ENCODE measurements around the gene MEGF11. TPM values are rescaled to one million over a fixed set of nuclear protein-coding genes. Genes with fewer than 3 reads are reported as not detected.

The MEGF11 gene
- total RNA-seq, 1 experiment from 2014 or later = 1.2 TPM

DNA sequence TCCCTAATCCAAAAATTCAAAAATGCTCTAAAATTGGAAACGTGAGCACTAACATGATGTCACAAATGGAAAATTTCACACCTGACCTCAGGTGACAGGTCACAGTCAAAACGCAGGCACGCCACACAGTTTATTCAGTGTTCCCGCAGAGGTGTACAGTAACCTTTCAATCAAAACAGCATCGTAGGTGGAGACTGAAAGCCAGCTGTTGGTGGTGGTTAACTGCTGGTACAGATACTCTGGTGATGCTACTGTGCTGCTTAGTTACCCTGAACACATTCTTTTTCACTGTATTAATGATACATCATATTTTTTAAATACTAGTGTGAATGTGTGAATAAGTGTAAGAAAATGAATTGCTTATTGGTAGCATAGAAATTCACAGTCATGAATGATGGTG is 360.5 kb downstream of the MEGF11 start:
- H3K4me1 ChIP-seq (ENCODE audit: insufficient read depth, low read length) = no peaks in the 10 kb centered on the region
- no peak overlapping the region for H4K5ac ChIP-seq (ENCODE audit: insufficient read length, low read depth, low read length)
- no peak overlapping the region for H3K4ac ChIP-seq (ENCODE audit: low read depth, low read length)
- H2BK20ac ChIP-seq (ENCODE audit: low read depth, low read length, poor library complexity, severe bottlenecking) = no peak overlapping the region
- no peak overlapping the region for H3K56ac ChIP-seq (ENCODE audit: insufficient read length, low read depth, low read length)
- H3K14ac ChIP-seq (ENCODE audit: insufficient read depth, low read length) = no peak overlapping the region
- TF ChIP-seq, protein P1, sequence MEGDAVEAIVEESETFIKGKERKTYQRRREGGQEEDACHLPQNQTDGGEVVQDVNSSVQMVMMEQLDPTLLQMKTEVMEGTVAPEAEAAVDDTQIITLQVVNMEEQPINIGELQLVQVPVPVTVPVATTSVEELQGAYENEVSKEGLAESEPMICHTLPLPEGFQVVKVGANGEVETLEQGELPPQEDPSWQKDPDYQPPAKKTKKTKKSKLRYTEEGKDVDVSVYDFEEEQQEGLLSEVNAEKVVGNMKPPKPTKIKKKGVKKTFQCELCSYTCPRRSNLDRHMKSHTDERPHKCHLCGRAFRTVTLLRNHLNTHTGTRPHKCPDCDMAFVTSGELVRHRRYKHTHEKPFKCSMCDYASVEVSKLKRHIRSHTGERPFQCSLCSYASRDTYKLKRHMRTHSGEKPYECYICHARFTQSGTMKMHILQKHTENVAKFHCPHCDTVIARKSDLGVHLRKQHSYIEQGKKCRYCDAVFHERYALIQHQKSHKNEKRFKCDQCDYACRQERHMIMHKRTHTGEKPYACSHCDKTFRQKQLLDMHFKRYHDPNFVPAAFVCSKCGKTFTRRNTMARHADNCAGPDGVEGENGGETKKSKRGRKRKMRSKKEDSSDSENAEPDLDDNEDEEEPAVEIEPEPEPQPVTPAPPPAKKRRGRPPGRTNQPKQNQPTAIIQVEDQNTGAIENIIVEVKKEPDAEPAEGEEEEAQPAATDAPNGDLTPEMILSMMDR (conservative IDR thresholded peaks at IDR 0.05) = no peak
- H3K79me2 ChIP-seq (ENCODE audit: insufficient read depth, low read length) = no peaks in the 10 kb centered on the region
- WGBS (ENCODE audit: extremely low coverage, insufficient read length, low lambda C conversion rate) = no CpG with 5 or more reads among the region's 5 CpGs
- H2AK5ac ChIP-seq (ENCODE audit: insufficient read length, low read length) = no peak overlapping the region
- H3K27ac Mint-ChIP-seq = no peak overlapping the region
- H3K9ac ChIP-seq (ENCODE audit: extremely low read depth, insufficient read length, low read length) = no peak overlapping the region
- no peak for DNase-seq
- no peaks in the 10 kb centered on the region for H3K9me3 ChIP-seq (ENCODE audit: control insufficient read depth, low read depth, low read length)
- no peak overlapping the region for H2BK120ac ChIP-seq (ENCODE audit: low read depth, low read length, poor library complexity, severe bottlenecking)
- H4K91ac ChIP-seq (ENCODE audit: insufficient read length, low read depth, low read length) = no peak overlapping the region
- H3K18ac ChIP-seq (ENCODE audit: insufficient read length, low read depth, low read length) = no peak overlapping the region
- H3K27ac ChIP-seq (ENCODE audit: insufficient read length, low read depth, low read length) = no peak overlapping the region
- no peak overlapping the region for H3K4me3 Mint-ChIP-seq
- H3K4me1 Mint-ChIP-seq = peaks cover 9 to 11% of the 10 kb centered on the region in 2 experiments
- no peaks in the 10 kb centered on the region for H4K20me1 ChIP-seq (ENCODE audit: control insufficient read depth, insufficient read depth, insufficient read length)
- H3K23ac ChIP-seq (ENCODE audit: insufficient read length, low read depth, low read length) = no peak overlapping the region
- no peak overlapping the region for H2BK12ac ChIP-seq (ENCODE audit: insufficient read length, low read depth, low read length)
- H3T11ph ChIP-seq (ENCODE audit: low read length) = no peak overlapping the region
- peaks cover 3% of the 10 kb centered on the region for H3K79me1 ChIP-seq (ENCODE audit: insufficient read depth, low read depth, low read length, poor library complexity, severe bottlenecking)
- no peaks in the 10 kb centered on the region for H3K27me3 Mint-ChIP-seq (ENCODE audit: low read depth)
- no peak overlapping the region for H3K4me2 ChIP-seq (ENCODE audit: insufficient read depth, insufficient read length, low read length)
- H2BK5ac ChIP-seq (ENCODE audit: insufficient read length, low read length) = no peak overlapping the region
- no peaks in the 10 kb centered on the region for H3K23me2 ChIP-seq (ENCODE audit: insufficient read length, low read depth, low read length, poor library complexity, severe bottlenecking)
- H3K9me3 Mint-ChIP-seq = no peaks in the 10 kb centered on the region
- peaks cover 9 to 26% (median 25%) of the 10 kb centered on the region in 3 experiments; a peak in 6 of 7 replicates for H3K36me3 Mint-ChIP-seq (ENCODE audit: insufficient read depth in 1 of 3, low read depth in 3 of 3)
- H3K27me3 ChIP-seq (ENCODE audit: insufficient read depth, low read length) = no peaks in the 10 kb centered on the region
- no peak overlapping the region for H2BK15ac ChIP-seq (ENCODE audit: low read depth, low read length)
- H2AFZ ChIP-seq (ENCODE audit: low read length) = no peak overlapping the region
- no peak overlapping the region for H4K8ac ChIP-seq (replicated peaks; ENCODE audit: insufficient read length, low read depth, low read length)
